NCI-H2081 treated with DMSO at 0.1 percent for 48 hours (cell line): Measurements from ENCODE around the gene TASP1.

Experiments
- DNase-seq: peaks from one replicate; lab custom pipeline; 2025; lab: John Stamatoyannopoulos, UW

The TASP1 gene

GRCh38 chr20:13342469-13343242 is 296.1 kb downstream of the TASP1 start:
- DNase-seq: no peak

- DNase-seq: no peak
Measured at GRCh38 chr20:13341737-13342393, 296.9 kb downstream of the TASP1 start.

- no peak for DNase-seq
Measured at GRCh38 chr20:13340088-13340487, 298.6 kb downstream of the TASP1 start.
